HepG2 (cell line): ENCODE data around the gene C10orf67. TPM values are rescaled to one million over a fixed set of nuclear protein-coding genes. Genes with fewer than 3 reads are reported as not detected.
"Not testable (repeated sequence)": the region's sequence is repeated elsewhere in the genome, so short reads cannot be mapped to it uniquely, and the experiment has no call there.

Experiments
- ATAC-seq: fragments of 200-7000 bp; cut with Tn5 transposase; 3 replicates; pipeline ENCODE4 v1.9.1; 2020; ENCODE audit warnings: mild to moderate bottlenecking, moderate library complexity
- BruUV-seq: library from RNA; stranded (reverse); fragments of 400-500 nt; replicated peaks from 2 replicates; lab custom pipeline; 2021; lab: Mats Ljungman, UMichigan
- CTCF ChIA-PET: fragments of 300-600 bp; formaldehyde crosslinking; extraction: SDS; loops from one replicate; lab custom pipeline; 2021; ENCODE audit warnings: low total read pairs, inconsistent platforms, low intra/inter-chr PET ratio; lab: Yijun Ruan, JAX
- POLR2A ChIA-PET: fragments of 350-600 bp; sonication (Branson Sonifier 250); formaldehyde crosslinking; loops from one replicate; lab custom pipeline; 2020; ENCODE audit warnings: antibody characterized with exemption, inconsistent platforms; lab: Yijun Ruan, JAX
- DNase-seq: peaks from one replicate; pipeline ENCODE4 v3.0.0-alpha.2; 2015; ENCODE audit warnings: low spot score
- FAIRE-seq: peaks from 3 replicates; lab custom pipeline; 2011; peaks lifted over from hg19 to GRCh38; lab: Jason Lieb, UNC
- H2AFZ ChIP-seq: one replicate; pipeline ENCODE4 v1.6.1; 2011; ENCODE audit warnings: low read length, inconsistent platforms
- H3K27ac ChIP-seq: fragments of 300-600 bp; 3 replicates; pipeline ENCODE4 v1.8.0; 2011; ENCODE audit warnings: mixed run types, mild to moderate bottlenecking, mixed read lengths, low read length, inconsistent platforms; ENCODE audit not compliant: insufficient read depth; ENCODE audit errors: extremely low read length
- H3K27me3 ChIP-seq, 2 experiments: fragments of 200-600 bp in 1 of 2; 2 replicates in 1 of 2; 3 replicates in 1 of 2; pipeline versions ENCODE4 v1.6.0 to v1.8.0; 2011; ENCODE audit warnings: low read length in 2 of 2, mild to moderate bottlenecking in 2 of 2, moderate library complexity in 2 of 2, inconsistent platforms in 1 of 2; ENCODE audit not compliant: insufficient read depth in 2 of 2, control insufficient read depth in 1 of 2
- H3K36me3 ChIP-seq, 2 experiments: fragments of 200-600 bp in 1 of 2; replicated peaks in 1 of 2; 2 replicates in 1 of 2; 3 replicates in 1 of 2; pipeline versions ENCODE4 v1.5.1 to v1.8.0; 2011; ENCODE audit warnings: low read length in 2 of 2, inconsistent platforms in 1 of 2; ENCODE audit not compliant: insufficient read depth in 2 of 2, control insufficient read depth in 1 of 2
- H3K4me1 ChIP-seq: 2 replicates; pipeline ENCODE4 v1.5.1; 2012; ENCODE audit warnings: low read length, inconsistent platforms; ENCODE audit not compliant: insufficient read depth
- H3K4me2 ChIP-seq: 2 replicates; pipeline ENCODE4 v1.6.0; 2011; ENCODE audit warnings: low read depth, low read length, inconsistent platforms
- H3K4me3 ChIP-seq, 3 experiments: fragments of 200-600 bp in 1 of 3; sonication (generic), shearing (Covaris generic) in 1 of 3; replicated peaks in 1 of 3; 2 replicates each; pipeline ENCODE4 v1.5.1; 2011 to 2016; ENCODE audit warnings: low read length in 3 of 3, inconsistent platforms in 2 of 3, low read depth in 2 of 3, mild to moderate bottlenecking in 2 of 3, control low read depth in 1 of 3, mixed read lengths in 1 of 3; ENCODE audit not compliant: insufficient read depth in 1 of 3
- H3K79me2 ChIP-seq: one replicate; pipeline ENCODE4 v1.6.1; 2011; ENCODE audit warnings: low read length, inconsistent platforms; ENCODE audit not compliant: insufficient read depth
- H3K9ac ChIP-seq: 2 replicates; pipeline ENCODE4 v1.6.0; 2011; ENCODE audit warnings: mild to moderate bottlenecking, low read depth, low read length, inconsistent platforms; ENCODE audit not compliant: insufficient read depth
- H3K9me3 ChIP-seq: 2 replicates; pipeline ENCODE4 v1.5.1; 2012; ENCODE audit warnings: mild to moderate bottlenecking, low read length
- H4K20me1 ChIP-seq: 2 replicates; pipeline ENCODE4 v1.6.0; 2011; ENCODE audit warnings: inconsistent platforms, mild to moderate bottlenecking, low read length, moderate library complexity; ENCODE audit not compliant: insufficient read depth
- PAXIP1 ChIP-seq: sonication (generic); formaldehyde crosslinking; conservative IDR thresholded peaks from 2 replicates; pipeline ENCODE4 v1.4.0; 2020; ENCODE audit warnings: mild to moderate bottlenecking, missing genetic modification reagents, moderate library complexity
- SETDB1 ChIP-seq: sonication (generic); formaldehyde crosslinking; IDR thresholded peaks from 2 replicates; pipeline ENCODE4 v1.5.1; 2020; ENCODE audit warnings: missing genetic modification reagents, mild to moderate bottlenecking, borderline replicate concordance
- WGBS: methylation state at CpG from one replicate; pipeline ENCODE4 v1.1.6; 2017; ENCODE audit warnings: low lambda C conversion rate; 5-methylcytosine and 5-hydroxymethylcytosine counted together
- in situ Hi-C: cut with HindIII; loops from 2 replicates; pipeline ENCODE4 v1.10.0; 2017; ENCODE audit warnings: low pct_unique_long_range_greater_than_20kb; ENCODE audit not compliant: extremely low pct_ligation_motif_present
- intact Hi-C: fragments of 100-400 bp; cut with micrococcal nuclease; formaldehyde crosslinking; loops from one replicate; pipeline ENCODE4 v1.10.0; 2022; ENCODE audit not compliant: unreplicated experiment
- polyA plus RNA-seq, 8 experiments: library from polyadenylated mRNA; depleted of rRNA in 3 of 8; stranded (reverse) in 7 of 8; unstranded in 1 of 8; fragments of >200 nt; fragmentation: Illumina TruSeq in 4 of 8; extraction: Trizol in 4 of 8; gene quantifications; 2 replicates each; pipeline versions ENCODE4 v1.2.1 to v1.2.3, GENCODE V29; 2011 to 2016; ENCODE audit warnings: low read depth in 4 of 8, missing spikeins in 1 of 8, mixed read lengths in 1 of 8; ENCODE audit not compliant: insufficient read depth in 1 of 8
- total RNA-seq, 5 experiments: library from RNA; depleted of rRNA; stranded (reverse); fragments of >200 nt; fragmentation: Illumina TruSeq; extraction: Trizol; gene quantifications; 2 replicates each; pipeline ENCODE4 v1.2.3, GENCODE V29; 2016; ENCODE audit warnings: low read depth in 1 of 5

C10orf67 gene
- total and polyA plus RNA-seq, 2 of the 13 experiments (the other 11 are each of a cell fraction or from before 2014, with no cell fraction given) = not detected

GRCh38 chr10:23275355-23275754, 69.2 kb downstream of the C10orf67 start (continued):
- TF ChIP-seq PAXIP1 (CRISPR knock-in tag) = 0 out of 2 replicates have a peak, but pooled peaks have one; percentile 23

GRCh38 chr10:23274179-23274578, 70.4 kb downstream of the C10orf67 start:
- WGBS = 16% methylated on average over 9 of the region's 9 CpGs
- in situ Hi-C loops, CTCF ChIA-PET, H3K27ac ChIP-seq, BruUV-seq, ATAC-seq, DNase-seq, H3K27me3 ChIP-seq, H3K4me2 ChIP-seq, POLR2A ChIA-PET, H3K79me2 ChIP-seq, H3K9ac ChIP-seq, H3K36me3 ChIP-seq, H3K4me3 ChIP-seq, H2AFZ ChIP-seq: not testable (repeated sequence)
- H3K4me1 ChIP-seq = peaks cover 11% of the 10 kb centered on the region
- 0 out of 2 replicates have a peak, but pooled peaks have one; percentile 68 for TF ChIP-seq SETDB1
- TF ChIP-seq, all 625 proteins: peak for 1; not testable (repeated sequence) for 624
- H3K9me3 ChIP-seq = peaks cover 11% of the 10 kb centered on the region; the same call in 1 of the 2 replicates
- intact Hi-C loops, H4K20me1 ChIP-seq, FAIRE-seq: not testable (repeated sequence)
